Fibroblast of peridontal ligament (primary cell): ENCODE results near the gene CKAP4.

ENCODE experiments used
- DNase-seq: peaks from one replicate; pipeline ENCODE4 v3.0.0-alpha.2; 2010; ENCODE audit errors: extremely low read depth

The CKAP4 gene

DNA sequence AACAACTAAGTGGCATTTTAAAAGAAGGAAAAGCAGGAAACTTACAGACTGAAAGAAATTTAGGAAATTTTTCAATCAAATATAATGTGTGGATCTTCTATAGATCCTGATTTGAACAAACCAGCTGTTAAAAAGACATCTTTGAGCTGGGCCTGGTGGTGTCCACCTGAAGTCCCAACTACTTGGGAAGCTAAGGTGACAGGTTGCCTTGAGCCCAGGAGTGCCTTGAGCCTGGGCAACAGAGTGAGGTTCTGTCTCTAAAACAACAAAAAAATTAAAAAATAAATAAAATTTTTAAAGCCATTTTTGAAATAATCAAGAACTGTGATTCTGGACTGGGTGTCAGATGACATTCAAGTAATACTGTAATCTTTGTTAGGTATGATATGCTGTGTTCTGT is 7.0 kb downstream of the CKAP4 start:
- no peak for DNase-seq

DNA sequence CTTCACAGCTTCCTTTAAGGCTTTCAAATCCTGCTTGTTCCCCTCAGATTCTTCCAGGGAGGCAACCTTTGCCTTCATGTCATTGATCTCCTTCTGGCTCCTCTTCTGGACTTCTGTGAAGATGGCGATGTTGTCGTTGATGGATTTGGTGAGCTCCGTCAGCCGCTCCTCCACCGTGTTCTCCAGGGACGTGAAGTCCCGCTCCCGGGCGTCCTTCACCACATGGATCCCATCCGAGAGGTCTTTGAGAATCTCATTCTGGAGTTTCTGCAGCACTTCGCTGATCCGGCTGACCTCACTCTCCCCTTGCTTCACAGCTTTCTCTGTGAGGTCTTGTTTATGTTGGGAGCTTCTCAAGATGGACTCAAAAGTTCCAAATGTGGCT is 7.9 kb downstream of the CKAP4 start:
- no peak for DNase-seq

DNA sequence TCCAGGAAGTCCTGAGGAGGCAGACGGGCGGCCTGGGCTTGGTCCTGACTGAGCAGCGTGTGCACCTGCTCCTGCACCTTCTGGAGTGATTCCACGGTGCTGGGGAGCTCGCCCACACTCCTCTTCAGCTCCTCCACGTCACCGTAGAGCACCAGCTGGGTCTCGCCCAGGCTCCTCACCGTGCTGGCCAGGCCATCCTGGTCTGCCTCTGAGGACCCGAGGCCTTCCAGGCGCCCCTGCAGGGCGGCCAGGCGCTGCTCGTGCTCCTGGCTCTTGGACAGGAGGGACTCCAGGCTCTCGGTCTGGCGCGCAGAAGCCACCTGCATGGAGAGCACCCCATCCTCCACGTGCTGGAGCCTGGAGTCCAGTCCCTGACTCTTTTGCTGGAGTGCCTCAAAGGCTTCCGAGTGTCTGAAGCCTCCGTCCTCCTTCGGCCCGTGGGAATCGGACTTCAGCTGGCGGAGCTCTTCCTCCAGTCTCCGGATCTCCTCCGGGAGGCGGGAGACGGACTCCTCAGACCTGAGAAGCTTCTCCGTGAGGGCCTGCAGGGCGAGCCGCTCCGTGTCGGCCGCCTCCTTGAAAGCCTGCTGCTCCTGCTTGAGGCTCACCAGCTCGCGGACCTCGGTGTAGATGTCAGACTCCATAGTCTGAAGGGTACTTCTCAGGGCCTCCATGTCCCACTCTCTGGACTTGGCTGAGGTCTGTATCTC is 8.4 kb downstream of the CKAP4 start:
- DNase-seq: no peak

DNA sequence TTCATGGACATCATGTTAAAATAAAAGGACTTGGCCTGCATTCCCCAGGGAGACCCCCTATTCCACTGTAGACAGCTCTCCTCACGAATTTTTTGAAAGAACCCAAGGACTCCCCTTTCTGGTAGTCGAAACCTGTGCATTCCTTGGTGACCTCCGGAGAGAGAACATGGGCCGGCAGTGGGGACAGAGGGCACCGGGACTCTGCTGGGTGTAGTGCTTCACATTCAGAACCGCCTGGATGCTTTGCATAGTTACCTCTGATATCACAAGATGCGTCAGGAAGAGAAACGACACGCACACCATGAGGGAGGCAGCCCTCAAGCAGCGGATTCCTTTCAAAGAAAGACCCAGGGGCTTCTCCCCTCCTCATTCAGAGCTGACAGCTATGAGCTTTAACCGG is 9.7 kb downstream of the CKAP4 start:
- no peak for DNase-seq

DNA sequence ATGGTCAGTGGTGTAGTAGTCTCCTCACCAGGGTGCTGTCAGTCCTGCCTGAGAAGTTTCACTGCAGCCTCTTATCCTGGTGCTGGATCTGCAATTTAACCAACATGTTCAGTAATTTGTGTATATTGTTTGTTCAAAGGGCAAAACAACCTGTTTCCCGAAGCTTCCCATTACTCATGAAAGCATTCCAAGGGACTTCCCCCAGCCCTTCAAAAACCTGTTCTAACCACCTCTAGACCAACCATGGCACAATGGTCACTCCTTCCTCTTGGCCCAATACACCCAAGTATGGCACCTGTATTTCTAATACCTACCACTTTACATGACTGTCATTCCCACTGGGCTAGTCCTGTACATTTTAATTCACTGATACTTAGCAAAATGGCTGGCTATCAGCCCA is 12.1 kb downstream of the CKAP4 start:
- DNase-seq: no peak

DNA sequence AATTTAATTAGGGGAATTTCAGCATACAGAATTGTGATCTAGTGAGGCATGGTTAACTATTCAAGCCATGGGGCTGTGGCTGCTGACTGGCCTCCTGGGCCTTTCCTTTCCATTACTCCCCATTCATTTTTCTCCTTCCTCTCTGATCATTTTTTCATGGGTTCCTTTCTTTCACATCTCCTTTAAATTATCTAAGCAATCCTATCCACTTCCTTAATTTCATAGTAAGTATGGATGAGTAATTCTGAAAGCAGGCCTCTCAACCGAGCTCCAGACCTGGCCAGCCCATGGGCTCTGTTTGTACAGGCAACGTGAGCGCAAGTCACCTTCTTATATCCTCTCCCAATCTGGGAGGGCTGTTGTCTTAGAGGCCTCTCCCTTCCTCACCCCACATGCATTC is 13.4 kb downstream of the CKAP4 start:
- DNase-seq: peak; percentile 40

DNA sequence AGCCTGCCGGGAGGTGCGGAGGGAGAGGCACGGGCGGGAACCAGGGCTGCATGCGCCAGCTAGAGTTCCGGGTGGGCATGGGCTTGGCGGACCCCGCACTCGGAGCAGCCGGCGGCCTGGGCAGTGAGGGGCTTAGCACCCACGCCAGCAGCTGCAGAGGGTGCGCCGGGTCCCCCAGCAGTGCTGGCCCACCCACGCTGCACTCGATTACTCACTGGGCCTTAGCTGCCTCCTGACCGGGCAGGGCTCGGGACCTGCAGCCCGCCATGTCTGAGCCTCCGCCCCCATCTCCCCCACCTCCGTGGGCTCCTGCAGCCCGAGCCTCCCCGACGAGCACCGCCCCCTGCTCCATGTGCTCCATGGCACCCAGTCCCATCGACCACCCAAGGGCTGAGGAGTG is 14.8 kb downstream of the CKAP4 start:
- no peak for DNase-seq

DNA sequence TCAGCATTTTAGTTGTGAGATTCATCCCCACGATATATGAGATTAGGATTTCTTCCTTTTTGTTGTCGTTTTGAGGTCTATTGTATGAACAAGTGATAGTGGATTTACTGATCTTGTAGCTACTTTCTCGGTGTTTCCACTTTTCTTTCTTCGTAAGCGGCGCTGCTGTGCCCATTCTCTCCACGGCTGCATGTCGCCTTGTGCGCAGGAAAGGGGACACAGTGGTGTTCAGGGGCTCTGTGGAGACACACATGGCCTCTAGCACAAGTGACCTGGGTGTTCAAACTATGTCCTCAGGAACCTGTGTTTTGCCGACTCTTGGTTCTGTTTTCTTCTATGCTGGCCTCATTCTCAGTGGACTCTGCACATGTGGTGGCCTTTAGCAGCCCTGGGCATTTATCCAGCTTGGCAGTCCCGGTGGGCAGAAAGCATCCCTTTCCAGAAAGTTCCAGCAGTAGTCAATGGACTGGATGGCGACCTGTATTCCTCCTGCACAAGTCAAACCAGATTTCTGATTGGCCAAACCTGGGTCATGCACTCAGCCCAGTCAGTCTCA is 18.7 kb downstream of the CKAP4 start:
- no peak for DNase-seq

DNA sequence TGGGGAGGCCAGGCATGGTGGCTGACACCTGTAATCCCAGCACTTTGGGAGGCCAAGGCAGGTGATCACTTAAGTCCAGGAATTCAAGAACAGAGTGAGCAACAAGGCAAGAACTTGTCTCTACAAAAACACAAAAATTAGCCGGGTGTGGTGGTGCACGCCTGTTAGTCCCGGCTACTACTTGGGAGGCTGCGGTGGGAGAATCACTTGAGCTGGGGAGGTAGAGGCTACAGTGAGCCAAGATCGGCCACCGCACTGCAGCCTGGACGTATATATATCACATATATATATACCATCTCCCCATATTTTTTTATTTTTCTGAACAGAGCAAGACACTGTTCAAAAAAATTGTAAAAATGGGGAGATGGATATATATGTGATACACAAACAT is 19.5 kb downstream of the CKAP4 start:
- DNase-seq: no peak

DNA sequence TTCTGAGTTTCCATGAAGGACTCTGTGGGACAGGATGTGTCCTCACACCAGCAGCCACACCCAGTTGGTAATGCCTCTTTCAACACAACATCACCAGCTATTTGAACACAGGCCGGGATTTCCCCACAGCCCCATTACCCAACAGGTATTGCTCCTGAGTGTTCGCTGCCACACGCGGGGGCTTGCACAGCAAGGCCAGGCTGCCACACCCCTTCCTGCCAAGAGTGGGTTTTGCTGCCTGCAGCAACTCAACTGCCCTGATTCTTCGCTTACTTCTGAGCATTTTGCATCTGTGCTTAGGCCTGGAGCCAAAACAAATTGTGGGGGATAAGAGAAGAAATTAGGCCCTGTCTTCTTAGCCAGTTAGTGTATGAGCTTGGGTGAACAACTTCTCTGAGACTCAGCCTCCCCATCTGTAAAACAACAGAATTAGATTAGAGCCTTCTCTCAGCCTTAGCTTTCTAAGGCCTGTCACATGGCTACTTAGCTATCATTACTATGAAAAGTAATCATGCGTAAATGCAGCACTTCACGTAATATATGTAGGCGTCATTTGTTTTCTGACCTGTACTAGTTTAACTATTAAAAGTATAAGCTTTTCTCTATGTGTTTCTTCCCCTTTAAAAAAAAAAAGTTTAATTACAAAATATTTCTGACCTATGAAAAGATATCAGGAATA is 20.0 kb downstream of the CKAP4 start:
- DNase-seq: no peak

DNA sequence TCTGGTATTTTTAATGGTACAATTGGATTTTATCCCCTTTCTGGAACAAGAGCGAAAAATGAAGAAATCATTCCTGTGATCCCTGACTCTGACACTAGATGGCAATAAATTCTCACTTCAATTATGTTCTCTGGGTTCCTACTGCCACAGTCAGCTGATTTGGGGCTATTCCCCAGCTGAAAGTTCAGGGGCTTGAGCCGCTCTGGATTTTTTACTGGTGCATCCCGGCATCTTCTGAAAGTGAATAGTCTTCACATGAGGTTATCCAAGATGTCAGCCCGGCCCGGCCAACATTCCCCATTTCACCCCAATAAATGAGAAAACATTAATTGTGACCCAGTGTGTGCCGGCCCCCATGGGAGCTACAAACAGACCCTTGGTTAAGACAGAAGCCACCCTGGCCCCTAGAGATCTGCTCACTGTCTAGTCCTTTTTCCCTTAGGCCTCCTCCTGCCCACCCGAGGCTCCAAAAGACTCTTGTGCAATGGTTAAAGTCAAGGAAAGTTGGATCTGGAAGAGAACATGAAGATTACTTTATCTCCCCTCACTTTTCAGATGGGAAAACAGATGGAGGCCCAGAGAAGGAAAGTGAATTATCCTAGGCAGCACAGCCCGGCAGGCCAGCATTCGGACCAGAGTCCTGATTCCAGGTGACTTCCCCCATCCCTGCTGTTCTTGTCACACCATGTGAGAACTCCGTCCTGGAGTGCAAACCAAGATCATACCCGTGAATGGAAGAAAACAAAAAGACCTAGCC is 20.8 kb downstream of the CKAP4 start:
- DNase-seq: peak; percentile 82

DNA sequence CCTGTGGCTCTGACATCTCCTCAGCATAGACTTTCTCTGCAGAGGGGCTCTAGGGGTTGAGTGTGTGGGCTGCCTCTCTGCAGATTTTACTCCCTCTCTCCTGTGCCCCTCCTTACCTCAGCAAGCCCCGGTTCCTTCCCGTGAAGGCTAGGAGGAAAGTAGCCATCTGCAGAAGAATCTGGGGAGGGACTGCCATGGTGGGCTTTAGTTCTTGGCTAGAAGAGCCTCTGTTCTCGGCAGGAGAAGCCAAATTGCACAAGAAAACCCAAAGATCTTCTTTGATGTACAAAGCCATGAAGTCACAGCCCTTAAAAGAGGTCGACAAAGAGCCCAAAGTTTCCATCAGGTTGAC is 23.5 kb downstream of the CKAP4 start:
- DNase-seq: no peak

DNA sequence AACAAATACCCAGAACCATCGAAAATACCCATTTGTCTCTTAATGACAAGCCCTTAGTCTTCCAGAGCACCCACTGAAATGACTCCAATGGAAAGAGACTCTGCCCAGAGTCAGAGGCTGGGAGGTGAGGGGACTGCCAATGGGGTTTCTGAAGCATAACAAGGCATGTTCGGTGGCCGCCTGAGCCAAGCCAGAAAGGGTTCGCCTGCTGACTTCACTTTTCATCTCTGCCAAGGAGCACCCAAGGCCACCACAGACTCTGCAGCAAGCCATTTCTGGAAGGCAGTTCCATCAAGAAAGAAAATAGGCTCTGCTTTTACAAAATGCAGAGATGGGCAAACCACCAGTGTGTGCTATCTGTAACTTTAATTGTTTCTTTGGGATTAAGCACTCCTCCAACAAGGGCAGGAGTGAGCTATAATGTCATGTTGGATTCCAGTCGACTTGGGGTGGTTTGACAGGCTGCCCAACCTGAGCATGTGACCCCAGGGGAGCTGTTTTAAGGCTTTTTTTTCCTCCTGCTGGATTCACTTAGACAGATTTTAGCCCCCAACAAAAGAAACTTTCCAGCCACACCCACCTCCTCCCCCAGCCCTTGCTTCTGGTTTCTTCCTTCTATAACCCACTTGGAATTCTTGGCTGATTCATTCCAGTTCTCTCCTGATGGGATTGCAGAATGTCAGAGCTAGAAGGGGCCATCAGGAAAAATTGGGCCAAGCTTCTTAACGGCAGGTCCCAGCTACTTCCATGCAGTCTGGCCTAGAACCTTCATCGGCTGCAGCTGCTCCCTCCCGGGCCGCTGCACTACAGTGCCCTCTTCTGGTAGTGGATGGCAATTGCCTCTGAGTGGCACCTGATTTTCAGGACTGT is 24.1 kb downstream of the CKAP4 start:
- DNase-seq: peak; percentile 67

DNA sequence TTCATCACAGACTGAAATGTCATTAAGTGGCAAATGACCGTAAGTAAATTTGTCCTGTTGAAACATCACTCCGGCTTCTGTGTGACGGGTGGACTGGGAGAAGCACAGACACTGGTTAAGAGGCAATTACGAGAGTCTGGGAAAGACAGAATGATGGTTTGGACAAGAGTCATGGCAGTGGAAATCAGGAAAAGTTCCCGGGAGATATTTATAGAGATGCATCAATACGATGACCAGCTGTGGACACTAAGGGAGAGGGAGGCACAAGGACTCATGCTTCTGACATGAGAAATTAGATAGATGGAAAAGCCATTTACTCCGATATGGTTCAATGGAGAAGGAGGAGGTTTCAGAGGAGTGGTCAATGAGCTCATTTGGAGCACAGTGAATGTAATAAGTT is 27.3 kb downstream of the CKAP4 start:
- no peak for DNase-seq

DNA sequence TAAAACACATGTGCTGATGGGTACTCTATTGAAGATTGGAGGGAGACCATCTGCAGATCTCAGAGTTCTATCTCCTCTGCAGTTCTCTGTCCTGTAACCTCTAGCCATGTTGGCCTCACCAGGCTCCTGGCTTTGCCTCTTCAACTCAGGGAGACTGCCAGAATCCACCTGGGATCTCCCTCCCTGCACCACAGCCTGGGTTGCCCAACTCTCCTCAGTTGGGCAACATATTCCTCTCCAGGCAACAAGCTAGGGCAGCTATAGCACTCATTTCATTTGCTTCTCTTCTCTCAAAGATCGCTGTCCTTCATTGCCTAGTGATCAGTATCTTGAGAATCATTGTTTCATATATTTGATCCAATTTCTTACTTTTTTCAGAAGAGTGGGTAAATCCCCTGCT is 28.8 kb downstream of the CKAP4 start:
- no peak for DNase-seq

DNA sequence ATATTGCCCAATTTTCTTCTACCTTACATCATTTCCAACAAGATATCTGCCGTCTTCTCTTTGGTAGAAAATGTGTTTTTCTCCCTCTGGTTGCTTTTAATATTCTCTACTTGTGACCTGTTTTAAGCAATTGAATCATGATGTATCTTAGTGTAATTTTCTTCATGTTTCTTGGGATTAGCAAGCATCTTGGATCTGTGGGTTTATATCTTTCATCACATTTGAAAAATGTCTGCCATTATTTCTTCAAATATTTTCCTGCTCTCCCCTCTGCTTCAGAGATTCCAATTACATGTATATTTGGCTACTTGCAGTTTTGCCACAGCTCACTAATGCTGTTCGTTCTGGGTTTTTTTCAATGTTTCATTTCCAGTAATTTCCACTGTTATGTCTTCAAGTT is 30.1 kb downstream of the CKAP4 start:
- DNase-seq: no peak

DNA sequence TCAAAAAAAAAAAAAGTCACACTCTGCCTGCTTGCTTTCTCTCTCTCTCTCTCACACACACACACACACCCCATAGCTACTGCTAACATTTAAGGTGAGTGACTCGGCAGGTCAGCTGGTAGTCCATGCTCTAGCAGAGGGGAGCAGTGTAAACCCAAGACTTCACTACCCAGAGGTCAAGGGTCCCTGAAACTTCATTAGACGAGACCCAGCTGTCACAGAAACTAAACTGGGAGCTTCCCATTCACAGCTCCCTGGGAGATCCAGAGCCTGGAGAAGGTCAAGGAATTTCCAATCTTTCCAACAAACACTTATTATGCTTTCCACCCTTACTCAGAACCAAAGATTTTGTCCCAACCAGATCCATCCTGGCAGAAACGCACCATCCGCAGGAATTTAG is 33.2 kb downstream of the CKAP4 start:
- no peak for DNase-seq

DNA sequence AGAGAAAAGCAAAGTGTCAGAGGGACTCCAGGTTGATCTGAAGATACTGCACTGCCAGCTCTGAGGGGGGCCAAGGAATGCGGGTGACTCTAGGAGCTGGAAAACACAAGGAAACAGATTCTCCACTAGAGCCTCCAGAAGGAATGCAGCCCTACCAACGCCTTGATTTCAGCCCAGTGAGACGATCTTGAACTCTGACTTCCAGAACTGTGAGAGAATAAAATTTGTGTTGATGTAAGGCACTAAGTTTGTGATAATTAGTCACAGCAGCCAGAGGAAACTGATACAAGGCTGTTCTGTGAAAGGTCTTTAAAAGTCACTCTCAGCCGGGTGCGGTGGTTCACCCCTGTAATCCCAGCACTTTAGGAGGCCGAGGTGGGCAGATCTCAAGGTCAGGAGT is 34.2 kb downstream of the CKAP4 start:
- no peak for DNase-seq

DNA sequence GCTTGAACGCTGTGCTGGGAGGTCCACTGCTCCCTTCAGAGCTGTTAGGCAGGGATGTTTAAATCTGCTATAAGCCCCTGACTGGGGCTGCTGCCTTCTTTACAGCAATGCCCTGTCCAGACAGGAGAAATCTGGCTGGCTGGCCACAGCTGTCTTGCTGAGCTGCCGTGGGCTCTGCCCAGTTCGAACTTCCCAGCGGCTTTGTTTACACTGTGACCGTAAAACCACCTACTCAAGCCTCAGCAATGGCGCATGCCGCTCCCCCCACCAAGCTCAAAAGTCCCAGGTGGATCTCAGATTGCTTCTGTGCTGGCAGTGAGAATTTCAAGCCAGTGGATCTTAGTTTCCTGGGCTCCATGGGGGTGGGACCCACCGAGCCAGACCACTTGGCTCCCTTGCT is 35.8 kb downstream of the CKAP4 start:
- no peak for DNase-seq

DNA sequence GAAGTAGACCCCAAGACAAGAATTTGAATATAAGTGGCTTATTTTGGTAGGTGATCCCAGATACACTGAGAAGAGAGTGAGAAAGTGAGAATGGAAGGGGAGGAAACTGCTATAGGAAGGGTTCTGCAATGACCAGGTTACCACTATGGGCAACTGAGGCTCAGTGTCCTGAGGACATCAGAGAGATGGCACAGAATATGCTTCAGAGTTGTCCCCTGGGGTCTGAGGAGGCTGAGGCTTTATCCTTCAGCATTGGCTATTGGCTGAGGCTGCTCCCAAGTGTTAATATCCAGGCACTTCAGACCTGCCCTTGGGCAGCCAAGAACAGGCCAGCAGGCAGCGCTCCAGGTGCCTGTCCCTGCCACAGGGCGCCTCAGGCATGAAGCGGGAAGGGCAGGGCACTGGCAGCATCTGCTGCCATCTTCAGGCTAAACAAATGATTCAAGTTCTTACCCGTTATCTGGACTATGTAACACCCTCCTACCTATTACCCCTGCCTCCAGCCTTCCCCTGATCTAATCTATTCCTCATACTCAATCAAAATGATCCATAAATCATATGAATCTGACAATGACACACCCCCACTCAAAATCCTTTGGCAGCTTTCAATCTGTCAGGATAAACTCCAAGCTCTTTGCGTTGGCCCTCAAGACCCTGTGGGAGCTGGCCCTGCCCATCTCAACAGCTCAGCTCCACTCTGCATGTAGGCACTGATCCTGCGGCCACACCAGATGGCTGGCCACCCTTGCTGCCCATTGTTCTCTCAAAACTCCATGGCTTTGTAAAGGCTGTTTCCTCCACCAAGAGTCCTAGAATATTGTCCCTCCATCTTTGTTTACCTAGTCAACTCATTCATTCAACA is 42.4 kb downstream of the CKAP4 start:
- no peak for DNase-seq

DNA sequence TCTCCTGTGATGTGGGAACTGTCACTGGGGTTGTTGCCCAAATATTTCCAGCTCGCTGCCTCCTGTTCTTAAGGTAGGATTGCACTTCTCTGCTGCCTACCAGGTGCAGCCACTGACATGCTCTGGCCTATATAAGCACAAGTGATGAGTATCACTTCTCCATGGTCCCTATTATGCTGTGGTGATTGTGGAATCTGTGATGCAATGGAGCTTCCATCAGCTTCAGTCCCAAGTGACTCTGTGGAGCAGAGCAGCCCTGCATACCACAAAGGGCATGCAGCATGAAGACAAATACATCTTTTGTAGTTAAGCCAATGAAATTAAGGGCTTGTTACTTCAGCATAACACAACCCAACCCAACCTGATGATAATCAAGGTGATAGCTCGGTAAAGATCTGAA is 43.5 kb downstream of the CKAP4 start:
- DNase-seq: no peak
